ENCODE data around the gene CLEC20A. TPM values are rescaled to one million over a fixed set of nuclear protein-coding genes. Genes with fewer than 3 reads are reported as not detected.

CLEC20A gene
- total and polyA plus RNA-seq, 10 donors: 0.57 to 3.6 (median 1.3) TPM; not detected in 2

- H3K27me3 ChIP-seq (replicated peaks in 1 of 7): no peaks in the 10 kb centered on the region
- WGBS, 5 donors: 83 to 91% (median 88%) methylated on average over 2 of the region's 2 CpGs
- H3K27ac ChIP-seq: no peak overlapping the region
- H3K4me3 ChIP-seq: no peak overlapping the region
- H3K4me1 ChIP-seq: no peaks in the 10 kb centered on the region
- no peak for DNase-seq
- H3K36me3 ChIP-seq: peaks cover 0 to 7% (median 0%) of the 10 kb centered on the region in 6 donors
- H3K9me3 ChIP-seq: no peaks in the 10 kb centered on the region
- intact Hi-C loops (cut with DNase I; ENCODE audit: low total_unique reads): no loop called here
- no peak for TF ChIP-seq POLR2A (IDR thresholded peaks at IDR 0.05)
These were observed 59.9 kb downstream of the CLEC20A start for GRCh38 chr1:178436899-178437298.

- intact Hi-C loops (cut with DNase I; ENCODE audit: low total_unique reads): no loop called here
These were observed 61.8 kb downstream of the CLEC20A start for GRCh38 chr1:178434899-178435435.

GRCh38 chr1:178434360-178434759 is 62.4 kb downstream of the CLEC20A start:
- H3K27ac ChIP-seq: no peak overlapping the region
- no peaks in the 10 kb centered on the region for H3K9me3 ChIP-seq
- no peaks in the 10 kb centered on the region for H3K36me3 ChIP-seq
- H3K4me3 ChIP-seq: no peak overlapping the region
- H3K4me1 ChIP-seq: no peaks in the 10 kb centered on the region
- no peak for TF ChIP-seq CTCF (IDR thresholded peaks at IDR 0.05 in 8 of 11, conservative IDR thresholded peaks at IDR 0.05 in 3 of 11)
- no peak for TF ChIP-seq POLR2AphosphoS5 (IDR thresholded peaks at IDR 0.05)
- no peak for TF ChIP-seq POLR2A (IDR thresholded peaks at IDR 0.05)
- 86 to 92% (median 89%) methylated on average over 1 of the region's 1 CpG for WGBS, 5 donors
- intact Hi-C loops (cut with DNase I; ENCODE audit: low total_unique reads): no loop called here
- no peak for DNase-seq
- H3K27me3 ChIP-seq (replicated peaks in 1 of 7): no peaks in the 10 kb centered on the region

More at GRCh38 chr1:178434899-178435435, 61.8 kb downstream of the CLEC20A start:
- TF ChIP-seq CTCF (IDR thresholded peaks at IDR 0.05 in 8 of 11, conservative IDR thresholded peaks at IDR 0.05 in 3 of 11) (no peak), POLR2AphosphoS5 (IDR thresholded peaks at IDR 0.05) (no peak), POLR2A (IDR thresholded peaks at IDR 0.05) (no peak)
- no peak for DNase-seq
- no peak overlapping the region for H3K4me3 ChIP-seq
- no peaks in the 10 kb centered on the region for H3K9me3 ChIP-seq
- H3K27ac ChIP-seq: no peak overlapping the region
- no peaks in the 10 kb centered on the region for H3K36me3 ChIP-seq
- no peaks in the 10 kb centered on the region for H3K4me1 ChIP-seq
- H3K27me3 ChIP-seq (replicated peaks in 1 of 7): no peaks in the 10 kb centered on the region

Small RNA genes within 50 kb of the gene (small RNA-seq; reads per million reads assigned to genes)
- 0 reads per million in 4 donors for gene RF00017

Other genes starting within 250 kb of the CLEC20A start
- gene TEX35, start 16.1 kb upstream of the CLEC20A start, total RNA-seq: not detected
- under 1 TPM; 0.09 to 0.20 (median 0.10) TPM for gene TEX35, start 16.1 kb upstream of the CLEC20A start, polyA plus RNA-seq
- 100 to 1,000 TPM in 2 of 7 donors, 10 to 100 TPM in 5; 54.7 to 118 (median 89.3) TPM for gene RALGPS2, start 228.3 kb upstream of the CLEC20A start, total RNA-seq
- 10 to 100 TPM; 25.6 to 28.5 (median 27.0) TPM for gene RALGPS2, start 228.3 kb upstream of the CLEC20A start, polyA plus RNA-seq

Measured in spleen (tissue), 11 donors.